ENCODE data around the gene THADA. TPM values are rescaled to one million over a fixed set of nuclear protein-coding genes. Genes with fewer than 3 reads are reported as not detected.

The THADA gene
- total RNA-seq, 1 experiment from 2014 or later = 20.1 TPM

DNA sequence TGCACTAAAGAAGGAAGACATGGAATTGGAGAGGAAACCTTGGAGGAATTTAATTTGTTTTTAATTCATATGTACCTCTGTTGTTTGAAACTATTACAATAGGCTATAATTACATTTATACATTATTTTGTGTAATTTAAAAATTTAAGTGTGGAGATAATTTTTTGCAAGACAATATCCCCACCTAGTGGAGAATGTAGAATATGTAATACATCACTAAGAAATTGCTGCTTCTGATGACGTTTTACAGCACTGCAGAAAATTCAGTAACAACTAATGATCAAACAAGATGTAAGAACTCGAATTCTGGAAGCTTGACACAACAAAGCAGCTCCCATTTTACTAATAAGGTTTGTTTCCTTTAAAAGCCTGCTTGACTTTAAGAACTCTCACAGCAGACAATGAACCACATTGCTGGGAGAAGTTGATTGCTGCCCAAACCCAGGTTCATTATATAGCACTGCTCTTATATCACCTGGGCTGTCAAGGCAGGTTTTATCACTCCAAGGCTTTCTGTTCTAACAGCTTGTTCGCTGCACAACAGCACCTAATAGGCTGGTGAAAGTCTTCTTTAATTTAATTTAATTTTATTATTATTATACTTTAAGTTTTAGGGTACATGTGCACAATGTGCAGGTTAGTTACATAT, 53.4 kb downstream of the THADA start:
- no peak overlapping the region for H3K4ac ChIP-seq (ENCODE audit: low read depth, low read length)
- H3K9me3 ChIP-seq (ENCODE audit: control insufficient read depth, low read depth, low read length) = no peaks in the 10 kb centered on the region
- peaks cover 4 to 11% (median 9%) of the 10 kb centered on the region in 3 experiments for H3K36me3 Mint-ChIP-seq (ENCODE audit: insufficient read depth in 1 of 3, low read depth in 3 of 3)
- H2BK120ac ChIP-seq (ENCODE audit: low read depth, low read length, poor library complexity, severe bottlenecking) = no peak overlapping the region
- H3K23ac ChIP-seq (ENCODE audit: insufficient read length, low read depth, low read length) = no peak overlapping the region
- no peak overlapping the region for H4K91ac ChIP-seq (ENCODE audit: insufficient read length, low read depth, low read length)
- H3K27ac ChIP-seq (ENCODE audit: insufficient read length, low read depth, low read length) = no peak overlapping the region
- H4K8ac ChIP-seq (replicated peaks; ENCODE audit: insufficient read length, low read depth, low read length) = no peak overlapping the region
- H3K79me2 ChIP-seq (ENCODE audit: insufficient read depth, low read length) = no peaks in the 10 kb centered on the region
- H3K27me3 ChIP-seq (ENCODE audit: insufficient read depth, low read length) = no peaks in the 10 kb centered on the region
- no peak overlapping the region for H3K56ac ChIP-seq (ENCODE audit: insufficient read length, low read depth, low read length)
- H3K9ac ChIP-seq (ENCODE audit: extremely low read depth, insufficient read length, low read length) = no peak overlapping the region
- H3K27ac Mint-ChIP-seq = no peak overlapping the region
- no peak overlapping the region for H2AFZ ChIP-seq (ENCODE audit: low read length)
- no peak overlapping the region for H2BK20ac ChIP-seq (ENCODE audit: low read depth, low read length, poor library complexity, severe bottlenecking)
- no peaks in the 10 kb centered on the region for H3K4me1 ChIP-seq (ENCODE audit: insufficient read depth, low read length)
- no peak overlapping the region for H3T11ph ChIP-seq (ENCODE audit: low read length)
- no peak overlapping the region for H3K18ac ChIP-seq (ENCODE audit: insufficient read length, low read depth, low read length)
- no peaks in the 10 kb centered on the region for H3K23me2 ChIP-seq (ENCODE audit: insufficient read length, low read depth, low read length, poor library complexity, severe bottlenecking)
- TF ChIP-seq, protein P1, sequence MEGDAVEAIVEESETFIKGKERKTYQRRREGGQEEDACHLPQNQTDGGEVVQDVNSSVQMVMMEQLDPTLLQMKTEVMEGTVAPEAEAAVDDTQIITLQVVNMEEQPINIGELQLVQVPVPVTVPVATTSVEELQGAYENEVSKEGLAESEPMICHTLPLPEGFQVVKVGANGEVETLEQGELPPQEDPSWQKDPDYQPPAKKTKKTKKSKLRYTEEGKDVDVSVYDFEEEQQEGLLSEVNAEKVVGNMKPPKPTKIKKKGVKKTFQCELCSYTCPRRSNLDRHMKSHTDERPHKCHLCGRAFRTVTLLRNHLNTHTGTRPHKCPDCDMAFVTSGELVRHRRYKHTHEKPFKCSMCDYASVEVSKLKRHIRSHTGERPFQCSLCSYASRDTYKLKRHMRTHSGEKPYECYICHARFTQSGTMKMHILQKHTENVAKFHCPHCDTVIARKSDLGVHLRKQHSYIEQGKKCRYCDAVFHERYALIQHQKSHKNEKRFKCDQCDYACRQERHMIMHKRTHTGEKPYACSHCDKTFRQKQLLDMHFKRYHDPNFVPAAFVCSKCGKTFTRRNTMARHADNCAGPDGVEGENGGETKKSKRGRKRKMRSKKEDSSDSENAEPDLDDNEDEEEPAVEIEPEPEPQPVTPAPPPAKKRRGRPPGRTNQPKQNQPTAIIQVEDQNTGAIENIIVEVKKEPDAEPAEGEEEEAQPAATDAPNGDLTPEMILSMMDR (conservative IDR thresholded peaks at IDR 0.05) = peak; percentile 70
- H4K5ac ChIP-seq (ENCODE audit: insufficient read length, low read depth, low read length) = no peak overlapping the region
- no peak overlapping the region for H2BK15ac ChIP-seq (ENCODE audit: low read depth, low read length)
- H4K20me1 ChIP-seq (ENCODE audit: control insufficient read depth, insufficient read depth, insufficient read length) = no peaks in the 10 kb centered on the region
- peaks cover 5 to 15% of the 10 kb centered on the region in 2 experiments for H3K9me3 Mint-ChIP-seq
- no peak overlapping the region for H2AK5ac ChIP-seq (ENCODE audit: insufficient read length, low read length)
- no peak overlapping the region for H3K4me3 Mint-ChIP-seq
- no peak for DNase-seq
- H3K14ac ChIP-seq (ENCODE audit: insufficient read depth, low read length) = no peak overlapping the region
- no peak overlapping the region for H2BK12ac ChIP-seq (ENCODE audit: insufficient read length, low read depth, low read length)
- H3K4me1 Mint-ChIP-seq = no peaks in the 10 kb centered on the region
- H2BK5ac ChIP-seq (ENCODE audit: insufficient read length, low read length) = no peak overlapping the region
- H3K27me3 Mint-ChIP-seq (ENCODE audit: low read depth) = peaks cover 2% of the 10 kb centered on the region; the same call in 1 of the 2 replicates
- no peak overlapping the region for H3K4me2 ChIP-seq (ENCODE audit: insufficient read depth, insufficient read length, low read length)
- WGBS (ENCODE audit: extremely low coverage, insufficient read length, low lambda C conversion rate) = no CpG with 5 or more reads among the region's 3 CpGs
- H3K79me1 ChIP-seq (ENCODE audit: insufficient read depth, low read depth, low read length, poor library complexity, severe bottlenecking) = no peaks in the 10 kb centered on the region

Measured in H9 (cell line).